Neural cell (in vitro differentiated cells): Measurements from ENCODE around the gene SALL2. TPM values are rescaled to one million over a fixed set of nuclear protein-coding genes. Genes with fewer than 3 reads are reported as not detected.
A peak's percentile ranks its signal among the peaks of the same experiment; 100 is the strongest.

Experiments used
- H2AFZ ChIP-seq: fragments of 200-600, 300-800 bp; sonication (generic), shearing (Covaris generic); 2 replicates; pipeline ENCODE4 v1.6.0; 2014; ENCODE audit warnings: low read depth, mild to moderate bottlenecking, antibody characterized with exemption, low read length, moderate library complexity
- H3F3A ChIP-seq: fragments of 200-600 bp; shearing (Covaris generic); 2 replicates; pipeline ENCODE4 v1.6.1; 2016; ENCODE audit warnings: mild to moderate bottlenecking, moderate library complexity, mixed read lengths, antibody characterized with exemption, low read length; ENCODE audit not compliant: insufficient read depth, poor library complexity, severe bottlenecking
- H3K27ac ChIP-seq: fragments of 200-600, 300-800 bp; sonication (generic), shearing (Covaris generic); 2 replicates; pipeline ENCODE4 v1.5.1; 2014; ENCODE audit warnings: mild to moderate bottlenecking, low read length, moderate library complexity
- H3K27me3 ChIP-seq: fragments of 300-800, 200-600 bp; sonication (generic), shearing (Covaris generic); 2 replicates; pipeline ENCODE4 v1.6.0; 2014; ENCODE audit warnings: mild to moderate bottlenecking, low read depth, low read length, moderate library complexity; ENCODE audit not compliant: insufficient read depth
- H3K36me3 ChIP-seq: fragments of 300-800, 200-600 bp; sonication (generic), shearing (Covaris generic); 2 replicates; pipeline ENCODE4 v1.5.1; 2014; ENCODE audit warnings: mild to moderate bottlenecking, antibody characterized with exemption, low read length, moderate library complexity; ENCODE audit not compliant: insufficient read depth
- H3K4me2 ChIP-seq: fragments of 300-800, 200-600 bp; sonication (generic), shearing (Covaris generic); 2 replicates; pipeline ENCODE4 v1.6.0; 2014; ENCODE audit warnings: mild to moderate bottlenecking, low read length
- H3K4me3 ChIP-seq: fragments of 300-800, 200-600 bp; sonication (generic), shearing (Covaris generic); 2 replicates; pipeline ENCODE4 v1.5.1; 2014; ENCODE audit warnings: mild to moderate bottlenecking, low read length, moderate library complexity
- H3K79me2 ChIP-seq: fragments of 200-600 bp; shearing (Covaris generic); replicated peaks from 2 replicates; pipeline ENCODE4 v1.6.0; 2014; ENCODE audit warnings: mild to moderate bottlenecking, low read length, moderate library complexity; ENCODE audit not compliant: insufficient read depth
- H3K9ac ChIP-seq: fragments of 300-800, 200-600 bp; sonication (generic), shearing (Covaris generic); 2 replicates; pipeline ENCODE4 v1.6.1; 2016; ENCODE audit warnings: mild to moderate bottlenecking, low read length, mixed read lengths
- H3K9me2 ChIP-seq: fragments of 200-600 bp; shearing (Covaris generic); 2 replicates; pipeline ENCODE4 v1.6.1; 2016; ENCODE audit warnings: mild to moderate bottlenecking, low read length, mixed read lengths; ENCODE audit not compliant: insufficient read depth
- H3K9me3 ChIP-seq: fragments of 200-600, 300-800 bp; sonication (generic), shearing (Covaris generic); 2 replicates; pipeline ENCODE4 v1.6.1; 2016; ENCODE audit warnings: mild to moderate bottlenecking, mixed run types, low read length, moderate library complexity, mixed read lengths
- H4K20me1 ChIP-seq: fragments of 200-600 bp; shearing (Covaris generic); 2 replicates; pipeline ENCODE4 v1.6.1; 2016; ENCODE audit warnings: mild to moderate bottlenecking, mixed run types; ENCODE audit not compliant: insufficient read depth
- EP300 ChIP-seq: fragments of 450-650 bp; conservative IDR thresholded peaks from 2 replicates; pipeline ENCODE4 v1.6.1; 2014; ENCODE audit warnings: antibody characterized with exemption, mild to moderate bottlenecking, moderate library complexity; ENCODE audit not compliant: poor library complexity, severe bottlenecking
- EZH2 ChIP-seq: fragments of 200-600, 300-800 bp; shearing (Covaris generic), sonication (generic); IDR thresholded peaks from 2 replicates; pipeline ENCODE4 v1.6.1; 2014; ENCODE audit warnings: antibody characterized with exemption, low read length, borderline replicate concordance, mild to moderate bottlenecking; ENCODE audit not compliant: insufficient read depth, poor library complexity, severe bottlenecking
- MXI1 ChIP-seq: fragments of 450-650 bp; conservative IDR thresholded peaks from 2 replicates; pipeline ENCODE4 v1.6.1; 2014; ENCODE audit warnings: antibody characterized with exemption, mild to moderate bottlenecking; ENCODE audit not compliant: poor library complexity, severe bottlenecking
- POLR2AphosphoS5 ChIP-seq: IDR thresholded peaks from 2 replicates; pipeline ENCODE4 v1.6.1; 2012
- RAD21 ChIP-seq: fragments of 450-650 bp; conservative IDR thresholded peaks from 2 replicates; pipeline ENCODE4 v1.6.1; 2014; ENCODE audit warnings: antibody characterized with exemption, mild to moderate bottlenecking, moderate library complexity
- SMC3 ChIP-seq: fragments of 450-650 bp; conservative IDR thresholded peaks from 2 replicates; pipeline ENCODE4 v1.6.1; 2014; ENCODE audit warnings: antibody characterized with exemption, mild to moderate bottlenecking, moderate library complexity; ENCODE audit not compliant: poor library complexity
- TAF1 ChIP-seq: IDR thresholded peaks from 2 replicates; pipeline ENCODE4 v1.6.1; 2012; ENCODE audit warnings: low read depth
- polyA plus RNA-seq: library from polyadenylated mRNA; depleted of rRNA; stranded (reverse); fragments of >200 nt; gene quantifications from 2 replicates; pipeline ENCODE4 v1.2.3, GENCODE V29; 2014
- TF ChIP-seq, protein P1 (sequence below): IDR thresholded peaks from 2 replicates; pipeline ENCODE4 v1.6.1; 2012; ENCODE audit warnings: borderline replicate concordance
- TF ChIP-seq, protein P2 (sequence below): fragments of 450-650 bp; IDR thresholded peaks from 2 replicates; pipeline ENCODE4 v1.5.1; 2014; ENCODE audit warnings: antibody characterized with exemption, mild to moderate bottlenecking, moderate library complexity; ENCODE audit not compliant: poor library complexity, severe bottlenecking

SALL2 gene
- polyA plus RNA-seq, 1 donor from 2014 or later, result 23.6 TPM

DNA sequence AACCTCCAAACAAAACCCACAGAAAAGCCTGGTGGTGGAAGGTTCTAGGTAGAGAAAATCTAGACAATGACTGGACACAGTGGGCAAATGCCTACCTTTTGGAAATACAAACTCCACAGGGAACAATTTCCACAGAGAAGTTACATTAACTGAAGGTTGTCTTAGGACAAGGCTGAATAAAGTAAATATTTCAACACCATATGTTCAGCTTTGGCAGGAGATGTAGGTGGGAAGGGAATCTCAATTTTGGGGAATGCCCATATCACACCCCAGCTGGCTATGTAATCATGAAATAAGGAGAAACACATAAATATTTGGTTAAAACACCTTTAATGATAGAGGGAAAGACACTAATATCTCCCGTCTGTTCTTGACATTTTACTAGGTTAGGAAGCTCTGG, 5.4 kb downstream of the SALL2 start:
- Histone ChIP-seq H3K4me3 (peak overlapping the region; percentile 32), H3K9me3 (no peaks in the 10 kb centered on the region), H2AFZ (no peak overlapping the region), H3F3A (no peaks in the 10 kb centered on the region), H3K79me2 (peaks cover 20% of the 10 kb centered on the region), H3K4me2 (no peak overlapping the region), H3K27ac (no peak overlapping the region), H3K9me2 (no peaks in the 10 kb centered on the region), H3K36me3 (peaks cover 12% of the 10 kb centered on the region), H3K27me3 (no peaks in the 10 kb centered on the region), H4K20me1 (no peaks in the 10 kb centered on the region), H3K9ac (no peak overlapping the region)
- TF ChIP-seq POLR2AphosphoS5, result no peak
- TF ChIP-seq, protein P1, sequence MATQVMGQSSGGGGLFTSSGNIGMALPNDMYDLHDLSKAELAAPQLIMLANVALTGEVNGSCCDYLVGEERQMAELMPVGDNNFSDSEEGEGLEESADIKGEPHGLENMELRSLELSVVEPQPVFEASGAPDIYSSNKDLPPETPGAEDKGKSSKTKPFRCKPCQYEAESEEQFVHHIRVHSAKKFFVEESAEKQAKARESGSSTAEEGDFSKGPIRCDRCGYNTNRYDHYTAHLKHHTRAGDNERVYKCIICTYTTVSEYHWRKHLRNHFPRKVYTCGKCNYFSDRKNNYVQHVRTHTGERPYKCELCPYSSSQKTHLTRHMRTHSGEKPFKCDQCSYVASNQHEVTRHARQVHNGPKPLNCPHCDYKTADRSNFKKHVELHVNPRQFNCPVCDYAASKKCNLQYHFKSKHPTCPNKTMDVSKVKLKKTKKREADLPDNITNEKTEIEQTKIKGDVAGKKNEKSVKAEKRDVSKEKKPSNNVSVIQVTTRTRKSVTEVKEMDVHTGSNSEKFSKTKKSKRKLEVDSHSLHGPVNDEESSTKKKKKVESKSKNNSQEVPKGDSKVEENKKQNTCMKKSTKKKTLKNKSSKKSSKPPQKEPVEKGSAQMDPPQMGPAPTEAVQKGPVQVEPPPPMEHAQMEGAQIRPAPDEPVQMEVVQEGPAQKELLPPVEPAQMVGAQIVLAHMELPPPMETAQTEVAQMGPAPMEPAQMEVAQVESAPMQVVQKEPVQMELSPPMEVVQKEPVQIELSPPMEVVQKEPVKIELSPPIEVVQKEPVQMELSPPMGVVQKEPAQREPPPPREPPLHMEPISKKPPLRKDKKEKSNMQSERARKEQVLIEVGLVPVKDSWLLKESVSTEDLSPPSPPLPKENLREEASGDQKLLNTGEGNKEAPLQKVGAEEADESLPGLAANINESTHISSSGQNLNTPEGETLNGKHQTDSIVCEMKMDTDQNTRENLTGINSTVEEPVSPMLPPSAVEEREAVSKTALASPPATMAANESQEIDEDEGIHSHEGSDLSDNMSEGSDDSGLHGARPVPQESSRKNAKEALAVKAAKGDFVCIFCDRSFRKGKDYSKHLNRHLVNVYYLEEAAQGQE, result no peak
- TF ChIP-seq SMC3, result no peak
- no peak for TF ChIP-seq RAD21
- TF ChIP-seq MXI1, result no peak
- no peak for TF ChIP-seq EP300
- no peak for TF ChIP-seq EZH2
- TF ChIP-seq, protein P2, sequence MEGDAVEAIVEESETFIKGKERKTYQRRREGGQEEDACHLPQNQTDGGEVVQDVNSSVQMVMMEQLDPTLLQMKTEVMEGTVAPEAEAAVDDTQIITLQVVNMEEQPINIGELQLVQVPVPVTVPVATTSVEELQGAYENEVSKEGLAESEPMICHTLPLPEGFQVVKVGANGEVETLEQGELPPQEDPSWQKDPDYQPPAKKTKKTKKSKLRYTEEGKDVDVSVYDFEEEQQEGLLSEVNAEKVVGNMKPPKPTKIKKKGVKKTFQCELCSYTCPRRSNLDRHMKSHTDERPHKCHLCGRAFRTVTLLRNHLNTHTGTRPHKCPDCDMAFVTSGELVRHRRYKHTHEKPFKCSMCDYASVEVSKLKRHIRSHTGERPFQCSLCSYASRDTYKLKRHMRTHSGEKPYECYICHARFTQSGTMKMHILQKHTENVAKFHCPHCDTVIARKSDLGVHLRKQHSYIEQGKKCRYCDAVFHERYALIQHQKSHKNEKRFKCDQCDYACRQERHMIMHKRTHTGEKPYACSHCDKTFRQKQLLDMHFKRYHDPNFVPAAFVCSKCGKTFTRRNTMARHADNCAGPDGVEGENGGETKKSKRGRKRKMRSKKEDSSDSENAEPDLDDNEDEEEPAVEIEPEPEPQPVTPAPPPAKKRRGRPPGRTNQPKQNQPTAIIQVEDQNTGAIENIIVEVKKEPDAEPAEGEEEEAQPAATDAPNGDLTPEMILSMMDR, result no peak
- TF ChIP-seq TAF1, result no peak

DNA sequence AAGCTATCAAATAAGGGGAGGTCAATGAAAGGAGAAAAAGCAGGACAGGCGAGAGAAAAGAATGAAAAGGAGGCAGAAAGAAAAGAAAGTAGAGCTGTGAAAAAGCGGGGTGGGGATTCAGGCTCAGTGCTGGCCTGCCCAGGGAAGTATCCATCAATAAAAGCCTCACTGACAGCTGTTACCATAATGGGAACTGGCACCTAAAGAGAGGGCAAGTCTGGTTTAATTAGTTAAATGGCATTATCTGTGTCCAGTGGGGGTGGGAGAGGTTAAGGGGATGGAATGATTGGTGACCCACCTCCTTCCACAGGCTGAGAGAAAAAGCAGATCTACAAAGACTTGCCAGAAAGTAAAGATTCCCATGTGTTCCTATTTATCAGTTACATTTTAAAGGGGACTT, 7.4 kb downstream of the SALL2 start:
- peaks cover 7% of the 10 kb centered on the region for H3K36me3 ChIP-seq
- H3K9me2 ChIP-seq, result no peaks in the 10 kb centered on the region
- H3K27ac ChIP-seq, result no peak overlapping the region
- H3K9ac ChIP-seq, result no peak overlapping the region
- TF ChIP-seq EP300 (no peak), EZH2 (no peak), MXI1 (no peak), SMC3 (no peak), RAD21 (no peak), TAF1 (no peak), POLR2AphosphoS5 (no peak)
- TF ChIP-seq, protein P1, result no peak
- TF ChIP-seq, protein P2, result no peak
- H3K4me2 ChIP-seq, result no peak overlapping the region
- peaks cover 2% of the 10 kb centered on the region for H3K79me2 ChIP-seq
- no peaks in the 10 kb centered on the region for H3K27me3 ChIP-seq
- no peak overlapping the region for H2AFZ ChIP-seq
- no peaks in the 10 kb centered on the region for H3K9me3 ChIP-seq
- no peak overlapping the region for H3K4me3 ChIP-seq
- no peaks in the 10 kb centered on the region for H4K20me1 ChIP-seq
- no peaks in the 10 kb centered on the region for H3F3A ChIP-seq
